Measurements from ENCODE around the gene DNAAF1.

DNAAF1 gene

GRCh38 chr16:84124257-84125073 lies 20.6 kb upstream of the DNAAF1 start:
- no peak for DNase-seq

- no peak for DNase-seq
Measured at GRCh38 chr16:84131117-84131516, 14.0 kb upstream of the DNAAF1 start.

GRCh38 chr16:84132527-84133285 lies 12.4 kb upstream of the DNAAF1 start:
- no peak for DNase-seq

GRCh38 chr16:84136331-84137125 lies 8.6 kb upstream of the DNAAF1 start:
- no peak for DNase-seq

GRCh38 chr16:84137287-84137686 lies 7.8 kb upstream of the DNAAF1 start:
- no peak for DNase-seq

- no peak for DNase-seq
Measured at GRCh38 chr16:84137769-84138357, 7.2 kb upstream of the DNAAF1 start.

- no peak for DNase-seq
Measured at GRCh38 chr16:84138500-84138823, 6.6 kb upstream of the DNAAF1 start.

GRCh38 chr16:84138824-84139627 lies 6.1 kb upstream of the DNAAF1 start:
- peak in 1 of 5 experiments; percentile 81 for DNase-seq

- no peak for DNase-seq
Measured at GRCh38 chr16:84139628-84140258, 5.4 kb upstream of the DNAAF1 start.

GRCh38 chr16:84141143-84141670 lies 3.9 kb upstream of the DNAAF1 start:
- DNase-seq, result peak in 1 of 5 experiments; percentile 37

GRCh38 chr16:84143081-84143480 lies 2.0 kb upstream of the DNAAF1 start:
- DNase-seq, result no peak

- peak in 1 of 5 experiments; percentile 52 for DNase-seq
Measured at GRCh38 chr16:84143784-84144199, 1.3 kb upstream of the DNAAF1 start.

- peak; percentile 16 to 52 (median 28) for DNase-seq
Measured at GRCh38 chr16:84144209-84144858, 774 bp upstream of the DNAAF1 start.

- no peak for DNase-seq
Measured at GRCh38 chr16:84150926-84151325, 5.8 kb downstream of the DNAAF1 start.

- DNase-seq, result no peak
Measured at GRCh38 chr16:84153660-84154214, 8.6 kb downstream of the DNAAF1 start.

- no peak for DNase-seq
Measured at GRCh38 chr16:84155226-84155625, 10.1 kb downstream of the DNAAF1 start.

GRCh38 chr16:84155771-84156170 lies 10.7 kb downstream of the DNAAF1 start:
- DNase-seq, result no peak

- no peak for DNase-seq
Measured at GRCh38 chr16:84156342-84156784, 11.3 kb downstream of the DNAAF1 start.

GRCh38 chr16:84159007-84159406 lies 13.9 kb downstream of the DNAAF1 start:
- DNase-seq, result no peak

- no peak for DNase-seq
Measured at GRCh38 chr16:84159800-84160199, 14.7 kb downstream of the DNAAF1 start.

Data from T-helper 2 cell (primary cell).